Cardiac septum (tissue), 1 donor: ENCODE measurements around the gene PCDHA3. TPM values are rescaled to one million over a fixed set of nuclear protein-coding genes. Genes with fewer than 3 reads are reported as not detected.
"Not testable (repeated sequence)": the region's sequence is repeated elsewhere in the genome, so short reads cannot be mapped to it uniquely, and the experiment has no call there.

Experiments used
- DNase-seq: peaks from one replicate; pipeline ENCODE4 v3.0.0-alpha.2; 2020; ENCODE audit warnings: low spot score
- intact Hi-C: fragments of 100-400 bp; cut with DNase I; formaldehyde crosslinking; loops from one replicate; pipeline ENCODE4 v1.14.0; 2022
- total RNA-seq: library from RNA; stranded (reverse); fragmentation: NEBNext Ultra II Directional; extraction: Animal tissue kit (Norgen Biotek cat#: 25700); gene quantifications from one replicate; pipeline ENCODE4 v1.2.1, GENCODE V29; 2021
- donor health status: DM: no; HTN: no; CAD: no.

PCDHA3 gene
- total RNA-seq, 1 donor from 2014 or later, result 0.11 TPM

- intact Hi-C loops, result not testable (repeated sequence)
Observed at GRCh38 chr5:140848139-140849102, 47.6 kb downstream of the PCDHA3 start, which contains the start of gene PCDHA9. TSS of gene PCDHA9 (plus strand) at chr5:140848382. CDS start at chr5:140848496, 114 bp downstream.

GRCh38 chr5:140849831-140850634, 49.2 kb downstream of the PCDHA3 start:
- DNase-seq, result not testable (repeated sequence)
- intact Hi-C loops, result loop anchor here (10.0 kb wide), 1 partner anchor 195 kb away; no protein-coding TSS in a partner anchor

More at GRCh38 chr5:140848139-140849102, 47.6 kb downstream of the PCDHA3 start, which contains the start of gene PCDHA9:
- DNase-seq, result peak; percentile 59

Other genes with a start within 250 kb of the PCDHA3 start
- 31.8 TPM for gene SRA1, start 243.6 kb upstream of the PCDHA3 start, total RNA-seq
- gene APBB3, start 236.5 kb upstream of the PCDHA3 start, total RNA-seq, result 18.4 TPM
- gene SLC35A4, start 236.2 kb upstream of the PCDHA3 start, total RNA-seq, result 81.8 TPM
- 29.6 TPM for gene CD14, start 167.9 kb upstream of the PCDHA3 start, total RNA-seq
- 3.6 TPM for gene TMCO6, start 161.6 kb upstream of the PCDHA3 start, total RNA-seq
- 101 TPM for gene NDUFA2, start 153.4 kb upstream of the PCDHA3 start, total RNA-seq
- gene IK, start 153.2 kb upstream of the PCDHA3 start, total RNA-seq, result 81.9 TPM
- 12.0 TPM for gene WDR55, start 136.2 kb upstream of the PCDHA3 start, total RNA-seq
- gene DND1, start 127.5 kb upstream of the PCDHA3 start, total RNA-seq, result 0.48 TPM
- 37.8 TPM for gene HARS1, start 109.7 kb upstream of the PCDHA3 start, total RNA-seq
- gene HARS2, start 109.6 kb upstream of the PCDHA3 start, total RNA-seq, result 29.7 TPM
- gene ZMAT2, start 100.6 kb upstream of the PCDHA3 start, total RNA-seq, result 36.4 TPM
- 0.08 TPM for gene PCDHA1, start 14.9 kb upstream of the PCDHA3 start, total RNA-seq
- not detected for gene PCDHA2, start 6.2 kb upstream of the PCDHA3 start, total RNA-seq
- gene PCDHA4, start 6.0 kb downstream of the PCDHA3 start, total RNA-seq, result 0.05 TPM
- 0.11 TPM for gene PCDHA5, start 20.6 kb downstream of the PCDHA3 start, total RNA-seq
- 0.11 TPM for gene PCDHA6, start 26.9 kb downstream of the PCDHA3 start, total RNA-seq
- not detected for gene PCDHA7, start 33.2 kb downstream of the PCDHA3 start, total RNA-seq
- gene PCDHA8, start 40.1 kb downstream of the PCDHA3 start, total RNA-seq, result not detected
- gene PCDHA9, start 47.3 kb downstream of the PCDHA3 start, total RNA-seq, result 0.03 TPM
- 0.30 TPM for gene PCDHA10, start 54.8 kb downstream of the PCDHA3 start, total RNA-seq
- not detected for gene PCDHA11, start 67.9 kb downstream of the PCDHA3 start, total RNA-seq
- gene PCDHA12, start 74.3 kb downstream of the PCDHA3 start, total RNA-seq, result 0.05 TPM
- not detected for gene PCDHA13, start 81.1 kb downstream of the PCDHA3 start, total RNA-seq
- 0.19 TPM for gene PCDHAC1, start 125.2 kb downstream of the PCDHA3 start, total RNA-seq
- gene PCDHAC2, start 165.4 kb downstream of the PCDHA3 start, total RNA-seq, result 0.67 TPM